ENCODE results near the gene MAPKAP1. TPM values are rescaled to one million over a fixed set of nuclear protein-coding genes. Genes with fewer than 3 reads are reported as not detected.

Gene MAPKAP1
- polyA plus RNA-seq, 1 donor from 2014 or later: 57.5 TPM

DNA sequence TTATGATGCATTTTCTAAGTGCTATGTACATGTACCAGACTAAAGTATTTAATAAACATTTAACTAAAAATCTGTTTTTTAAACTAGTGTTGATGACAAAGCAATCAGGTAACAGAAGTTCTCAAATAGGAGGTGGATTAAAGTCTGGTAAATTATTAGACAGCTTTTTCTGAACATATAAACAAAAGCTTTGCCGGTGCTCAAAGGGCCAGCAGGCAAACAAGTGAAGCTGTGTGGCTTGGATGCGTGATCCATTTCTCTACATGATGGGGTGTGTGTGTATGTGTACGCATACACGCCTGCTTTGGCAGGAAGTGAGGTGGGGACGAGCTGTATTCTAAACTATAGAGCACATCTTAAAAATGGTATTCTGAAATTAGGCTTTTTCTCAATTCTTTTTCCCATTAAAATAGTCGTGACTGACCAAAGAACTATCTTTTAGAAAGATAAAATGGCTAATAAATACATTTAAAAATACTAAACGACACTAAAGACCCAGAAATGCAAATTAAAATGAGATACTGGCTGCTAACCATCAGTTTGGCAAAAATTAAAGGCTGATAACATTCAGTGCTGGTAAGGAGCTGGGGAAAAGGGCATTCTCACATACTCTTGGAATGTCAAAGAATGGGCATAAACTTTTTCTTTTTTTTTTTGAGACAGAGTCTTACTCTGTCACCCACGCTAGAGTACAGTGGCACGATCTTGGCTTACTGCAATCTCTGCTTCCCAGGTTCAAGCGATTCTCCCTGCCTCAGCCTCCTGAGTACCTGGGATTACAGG lies 174.0 kb downstream of the MAPKAP1 start:
- H3K36me3 ChIP-seq (ENCODE audit: insufficient read depth, low read length): no peaks in the 10 kb centered on the region
- no peaks in the 10 kb centered on the region for H3K9me3 ChIP-seq (ENCODE audit: low read length)
- no peaks in the 10 kb centered on the region for H3K79me2 ChIP-seq (replicated peaks; ENCODE audit: insufficient read depth, low read length)
- no peaks in the 10 kb centered on the region for H3K9me2 ChIP-seq (ENCODE audit: insufficient read depth, low read length)
- H4K20me1 ChIP-seq (ENCODE audit: insufficient read depth): no peaks in the 10 kb centered on the region
- no peak overlapping the region for H3K4me2 ChIP-seq (ENCODE audit: low read length)
- H3K27me3 ChIP-seq (ENCODE audit: insufficient read depth, low read depth, low read length): no peaks in the 10 kb centered on the region
- H3K9ac ChIP-seq (ENCODE audit: low read length): no peak overlapping the region
- H3K4me3 ChIP-seq (ENCODE audit: low read length): no peak overlapping the region
- H3K27ac ChIP-seq (ENCODE audit: low read length): no peak overlapping the region
- no peak for TF ChIP-seq EZH2 (IDR thresholded peaks at IDR 0.05; ENCODE audit: borderline replicate concordance, insufficient read depth, low read length, poor library complexity, severe bottlenecking)
- TF ChIP-seq EP300 (conservative IDR thresholded peaks at IDR 0.05; ENCODE audit: poor library complexity, severe bottlenecking): no peak
- TF ChIP-seq REST (IDR thresholded peaks at IDR 0.05; ENCODE audit: borderline replicate concordance): no peak
- no peak for TF ChIP-seq SMC3 (conservative IDR thresholded peaks at IDR 0.05; ENCODE audit: poor library complexity)
- TF ChIP-seq MXI1 (conservative IDR thresholded peaks at IDR 0.05; ENCODE audit: poor library complexity, severe bottlenecking): no peak
- no peak for TF ChIP-seq RAD21 (conservative IDR thresholded peaks at IDR 0.05)
- H2AFZ ChIP-seq (ENCODE audit: low read depth, low read length): no peak overlapping the region
- H3F3A ChIP-seq (ENCODE audit: insufficient read depth, low read length, poor library complexity, severe bottlenecking): no peaks in the 10 kb centered on the region

- Histone ChIP-seq H3K9ac (ENCODE audit: low read length) (no peak overlapping the region), H3K9me3 (ENCODE audit: low read length) (no peaks in the 10 kb centered on the region), H3F3A (ENCODE audit: insufficient read depth, low read length, poor library complexity, severe bottlenecking) (no peaks in the 10 kb centered on the region), H3K27me3 (ENCODE audit: insufficient read depth, low read depth, low read length) (no peaks in the 10 kb centered on the region), H4K20me1 (ENCODE audit: insufficient read depth) (no peaks in the 10 kb centered on the region), H3K27ac (ENCODE audit: low read length) (no peak overlapping the region), H3K36me3 (ENCODE audit: insufficient read depth, low read length) (no peaks in the 10 kb centered on the region), H3K4me2 (ENCODE audit: low read length) (no peak overlapping the region), H3K9me2 (ENCODE audit: insufficient read depth, low read length) (no peaks in the 10 kb centered on the region), H3K79me2 (replicated peaks; ENCODE audit: insufficient read depth, low read length) (no peaks in the 10 kb centered on the region), H2AFZ (ENCODE audit: low read depth, low read length) (no peak overlapping the region), H3K4me3 (ENCODE audit: low read length) (no peak overlapping the region)
- TF ChIP-seq, protein P1, sequence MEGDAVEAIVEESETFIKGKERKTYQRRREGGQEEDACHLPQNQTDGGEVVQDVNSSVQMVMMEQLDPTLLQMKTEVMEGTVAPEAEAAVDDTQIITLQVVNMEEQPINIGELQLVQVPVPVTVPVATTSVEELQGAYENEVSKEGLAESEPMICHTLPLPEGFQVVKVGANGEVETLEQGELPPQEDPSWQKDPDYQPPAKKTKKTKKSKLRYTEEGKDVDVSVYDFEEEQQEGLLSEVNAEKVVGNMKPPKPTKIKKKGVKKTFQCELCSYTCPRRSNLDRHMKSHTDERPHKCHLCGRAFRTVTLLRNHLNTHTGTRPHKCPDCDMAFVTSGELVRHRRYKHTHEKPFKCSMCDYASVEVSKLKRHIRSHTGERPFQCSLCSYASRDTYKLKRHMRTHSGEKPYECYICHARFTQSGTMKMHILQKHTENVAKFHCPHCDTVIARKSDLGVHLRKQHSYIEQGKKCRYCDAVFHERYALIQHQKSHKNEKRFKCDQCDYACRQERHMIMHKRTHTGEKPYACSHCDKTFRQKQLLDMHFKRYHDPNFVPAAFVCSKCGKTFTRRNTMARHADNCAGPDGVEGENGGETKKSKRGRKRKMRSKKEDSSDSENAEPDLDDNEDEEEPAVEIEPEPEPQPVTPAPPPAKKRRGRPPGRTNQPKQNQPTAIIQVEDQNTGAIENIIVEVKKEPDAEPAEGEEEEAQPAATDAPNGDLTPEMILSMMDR (IDR thresholded peaks at IDR 0.05; ENCODE audit: poor library complexity, severe bottlenecking): no peak
- no peak for TF ChIP-seq EZH2 (IDR thresholded peaks at IDR 0.05; ENCODE audit: borderline replicate concordance, insufficient read depth, low read length, poor library complexity, severe bottlenecking)
- no peak for TF ChIP-seq POLR2AphosphoS5 (IDR thresholded peaks at IDR 0.05)
- no peak for TF ChIP-seq EP300 (conservative IDR thresholded peaks at IDR 0.05; ENCODE audit: poor library complexity, severe bottlenecking)
- TF ChIP-seq TAF1 (IDR thresholded peaks at IDR 0.05; ENCODE audit: low read depth): no peak
- no peak for TF ChIP-seq SMC3 (conservative IDR thresholded peaks at IDR 0.05; ENCODE audit: poor library complexity)
- no peak for TF ChIP-seq REST (IDR thresholded peaks at IDR 0.05; ENCODE audit: borderline replicate concordance)
- TF ChIP-seq RAD21 (conservative IDR thresholded peaks at IDR 0.05): no peak
- no peak for TF ChIP-seq MXI1 (conservative IDR thresholded peaks at IDR 0.05; ENCODE audit: poor library complexity, severe bottlenecking)
Observed at GRCh38 chr9:125532412-125532811, 174.6 kb downstream of the MAPKAP1 start.
